HG03280 (cell line): ENCODE measurements around the gene TYW1B.
"Not testable (repeated sequence)": the region's sequence is repeated elsewhere in the genome, so short reads cannot be mapped to it uniquely, and the experiment has no call there.

Source experiments
- ATAC-seq: cut with Tn5 transposase; IDR thresholded peaks from one replicate; pipeline ENCODE4 v1.9.1; 2021; ENCODE audit warnings: mild to moderate bottlenecking, moderate library complexity; ENCODE audit not compliant: unreplicated experiment

The TYW1B gene

GRCh38 chr7:72632765-72633292, 195.2 kb downstream of the TYW1B start:
- ATAC-seq: not testable (repeated sequence)

DNA sequence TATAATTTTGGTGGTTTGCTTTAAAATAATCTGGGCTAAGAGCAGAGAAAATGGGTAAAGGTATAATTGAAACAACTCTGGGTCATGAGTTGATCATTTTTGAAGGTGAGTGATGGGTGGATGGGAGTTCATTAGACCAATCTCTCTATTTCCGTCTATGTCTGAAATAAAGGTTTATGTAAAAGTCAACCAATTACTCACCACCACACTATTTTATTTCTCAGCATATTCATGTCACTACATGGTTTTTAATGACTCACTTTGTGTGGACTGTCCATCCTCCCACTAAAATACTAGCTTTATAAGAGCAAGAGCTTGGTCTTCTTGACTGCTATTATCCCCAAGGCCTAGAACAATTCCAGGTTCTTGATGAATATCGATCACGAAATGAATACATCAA, 199.6 kb downstream of the TYW1B start:
- ATAC-seq: not testable (repeated sequence)

DNA sequence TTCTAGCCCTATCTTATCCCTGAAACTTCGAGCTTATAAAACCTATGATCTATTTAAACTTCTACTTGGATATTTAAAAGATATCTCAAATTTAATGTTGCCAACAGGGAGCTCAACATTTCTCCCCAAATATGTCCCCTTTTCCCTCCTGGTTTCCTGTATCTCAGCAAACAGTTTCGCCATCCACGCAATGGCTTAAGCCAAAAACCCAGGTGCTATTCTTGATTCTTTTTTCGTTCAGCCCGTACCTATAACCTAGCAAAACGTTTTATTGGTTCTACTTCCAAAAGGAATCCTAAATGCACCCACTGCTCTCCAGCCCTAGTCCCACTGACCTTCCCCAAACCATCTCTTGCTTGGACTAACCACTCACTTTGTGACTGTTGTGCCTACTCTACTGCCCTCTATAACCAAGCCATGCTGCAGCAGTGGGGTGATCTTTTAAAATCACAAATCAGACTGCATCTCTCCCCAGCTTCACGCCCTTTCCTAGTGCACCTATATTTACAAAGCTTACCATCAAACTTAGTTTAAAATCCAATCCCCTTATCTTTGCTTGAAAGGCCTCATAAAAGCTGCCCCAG, 201.5 kb downstream of the TYW1B start:
- peak; percentile 34 for ATAC-seq

GRCh38 chr7:72625721-72626423, 202.1 kb downstream of the TYW1B start:
- peak; percentile 92 for ATAC-seq

DNA sequence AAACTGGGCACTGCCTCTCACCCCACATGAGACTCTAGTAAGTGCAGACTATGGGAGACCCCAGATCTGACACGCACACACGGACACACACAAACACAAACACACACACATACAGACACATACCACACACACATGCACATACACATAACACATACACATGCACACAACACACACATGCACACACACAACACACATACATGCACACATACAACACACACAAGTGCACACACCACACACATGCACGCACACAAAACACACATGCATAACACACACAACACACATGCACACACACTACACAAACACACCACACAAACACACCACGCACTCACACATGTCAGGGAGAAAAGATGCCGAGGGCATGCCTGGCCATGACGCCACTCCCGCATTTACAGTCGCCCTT, 205.5 kb downstream of the TYW1B start:
- no peak for ATAC-seq

DNA sequence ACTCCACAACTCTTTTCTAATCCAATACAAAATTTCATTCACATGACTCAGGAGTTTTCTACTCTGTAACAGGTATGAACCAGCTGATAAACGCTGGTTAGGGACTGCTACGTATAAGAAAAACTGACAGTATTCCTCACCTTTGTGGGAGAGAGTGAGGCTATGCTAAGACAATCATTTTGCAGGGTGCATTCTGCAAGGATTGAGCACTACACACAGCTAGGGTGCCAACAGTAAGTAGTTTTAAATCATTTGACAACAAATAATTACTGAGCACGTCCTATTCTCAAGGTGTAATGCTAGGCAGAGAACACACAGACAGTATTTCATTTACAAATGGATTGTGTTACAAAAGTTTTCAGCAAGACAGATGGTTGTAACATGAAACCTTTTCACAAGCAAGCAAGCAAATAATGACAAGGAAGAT, 206.2 kb downstream of the TYW1B start:
- not testable (repeated sequence) for ATAC-seq

DNA sequence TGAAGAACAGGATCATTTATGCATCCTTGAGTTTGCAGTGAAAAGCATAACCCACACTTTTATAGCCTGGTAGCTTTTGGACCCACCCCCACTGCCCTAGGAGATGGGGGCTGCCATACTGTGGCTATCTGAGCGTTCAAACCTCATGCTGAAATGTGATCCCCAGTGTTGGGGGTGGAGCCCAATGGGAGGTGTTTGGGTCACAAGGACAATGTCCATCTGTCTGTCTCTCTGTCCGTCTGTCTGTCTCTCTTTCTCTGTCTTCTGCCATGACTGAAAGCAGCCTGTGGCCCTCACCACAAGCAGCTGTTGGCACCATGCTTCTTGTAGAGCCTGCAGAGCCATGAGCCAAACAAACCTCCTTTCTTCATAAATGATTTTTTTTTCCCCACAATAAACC, 207.1 kb downstream of the TYW1B start:
- not testable (repeated sequence) for ATAC-seq

GRCh38 chr7:72618435-72619180, 209.4 kb downstream of the TYW1B start:
- not testable (repeated sequence) for ATAC-seq

DNA sequence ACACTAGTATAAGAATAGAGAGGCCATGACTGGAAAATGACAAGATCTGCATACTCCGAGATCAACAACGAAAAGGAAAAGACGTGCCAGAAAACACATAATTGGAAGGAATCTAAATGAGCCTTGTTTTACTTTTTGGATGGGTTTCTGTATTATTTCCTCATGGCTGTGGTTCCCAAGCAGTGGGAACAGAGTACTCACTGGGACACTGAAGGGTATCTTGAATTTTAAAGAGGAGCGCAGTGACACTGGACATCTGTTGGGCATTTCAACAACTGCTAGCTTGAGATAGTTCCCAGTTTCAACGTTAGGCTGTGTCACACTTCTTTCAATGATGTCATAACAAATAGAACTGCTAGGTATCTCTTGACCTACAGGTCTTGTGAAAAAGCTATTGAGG, 218.2 kb downstream of the TYW1B start:
- ATAC-seq: not testable (repeated sequence)

DNA sequence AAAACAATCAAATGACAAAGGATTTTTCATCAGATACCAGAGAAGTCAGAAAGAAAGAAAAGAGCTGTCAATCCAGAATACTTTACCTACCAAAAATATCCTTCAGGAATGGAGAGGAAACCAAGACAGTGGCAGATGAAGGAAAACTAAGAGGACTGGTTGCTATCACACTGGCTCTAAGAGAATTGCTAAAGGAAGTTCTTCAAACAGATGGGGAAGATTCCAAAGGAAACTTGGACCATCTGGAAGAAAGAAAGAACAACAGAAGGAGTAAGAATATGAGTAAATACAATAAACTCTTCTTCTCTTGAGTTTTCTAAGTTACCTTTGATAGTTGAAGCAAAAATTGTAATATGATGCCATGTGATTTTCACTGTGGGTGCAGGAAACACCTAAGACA, 220.0 kb downstream of the TYW1B start:
- ATAC-seq: not testable (repeated sequence)

- not testable (repeated sequence) for ATAC-seq
Observed at GRCh38 chr7:72605863-72606431, 222.1 kb downstream of the TYW1B start.

DNA sequence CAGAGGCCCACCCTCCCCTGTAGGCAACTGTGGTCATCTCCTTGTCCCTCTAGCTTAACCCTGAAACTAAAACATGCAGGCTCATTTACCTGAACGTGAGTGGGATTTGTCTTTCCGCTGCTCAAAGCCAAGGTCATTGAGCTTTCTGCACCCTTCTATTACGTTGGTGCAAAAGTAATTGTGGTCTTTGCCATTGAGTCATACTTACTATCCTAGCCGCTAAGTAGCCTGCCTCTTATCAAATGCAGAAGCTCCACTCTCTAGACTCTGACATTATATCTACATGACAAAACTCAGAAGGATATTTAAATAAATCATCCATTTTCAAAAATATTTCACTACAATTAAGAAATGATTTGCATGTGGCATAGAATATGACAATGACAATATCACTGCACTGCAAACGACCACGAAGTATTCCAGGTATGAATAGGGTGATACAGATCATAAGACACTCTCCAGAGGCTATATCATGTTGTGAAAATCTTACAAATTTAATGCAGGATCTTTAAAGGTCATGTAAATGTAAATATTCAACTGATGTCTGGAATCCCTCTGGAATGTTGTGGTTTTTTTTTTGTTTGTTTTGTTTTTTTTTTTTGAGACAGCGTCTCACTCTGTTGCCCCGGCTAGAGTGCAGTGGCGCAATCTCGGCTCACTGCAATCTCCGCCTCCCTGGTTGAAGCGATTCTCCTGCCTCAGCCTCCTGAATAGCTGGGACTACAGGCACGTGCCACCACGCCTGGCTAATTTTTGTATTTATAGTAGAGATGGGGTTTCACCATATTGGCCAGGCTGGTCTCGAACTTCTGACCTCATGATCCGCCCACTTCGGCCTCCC, 223.0 kb downstream of the TYW1B start:
- not testable (repeated sequence) for ATAC-seq

GRCh38 chr7:72603476-72603875, 224.5 kb downstream of the TYW1B start:
- ATAC-seq: not testable (repeated sequence)

DNA sequence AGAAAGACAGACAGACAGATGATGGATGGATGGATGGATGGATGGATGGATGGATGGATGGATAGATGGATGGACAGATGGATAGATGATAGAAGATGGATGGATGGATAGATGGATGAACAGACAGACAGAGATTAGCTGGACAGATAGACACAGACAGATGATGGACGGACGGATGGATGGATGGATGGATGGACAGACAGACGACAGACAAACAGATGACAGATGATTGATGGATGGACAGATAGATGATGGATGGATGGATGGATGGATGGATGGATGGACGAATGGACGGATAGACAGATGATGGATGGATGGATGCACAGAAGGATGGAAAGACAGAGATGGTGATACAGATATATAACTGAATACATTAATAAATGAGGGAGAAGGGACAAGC, 224.9 kb downstream of the TYW1B start:
- no peak for ATAC-seq

DNA sequence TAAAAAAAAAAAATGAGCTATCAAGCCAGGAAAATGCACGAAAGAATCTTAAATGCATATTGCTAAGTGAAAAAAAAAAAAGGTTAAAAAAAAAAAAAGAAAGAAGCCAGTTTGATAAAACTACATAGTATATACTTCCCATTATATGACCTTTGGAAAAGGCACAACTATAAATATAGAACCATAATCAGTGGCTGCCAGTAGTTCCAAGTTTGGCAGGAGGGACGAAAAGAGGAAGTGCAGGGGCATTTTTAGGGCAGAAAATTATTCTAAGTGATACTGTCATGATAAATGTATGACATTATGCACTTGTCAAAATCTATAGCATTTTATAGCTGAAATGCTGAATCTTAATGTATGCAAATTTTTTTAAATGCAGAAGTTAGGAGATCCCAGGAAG, 226.3 kb downstream of the TYW1B start:
- not testable (repeated sequence) for ATAC-seq

DNA sequence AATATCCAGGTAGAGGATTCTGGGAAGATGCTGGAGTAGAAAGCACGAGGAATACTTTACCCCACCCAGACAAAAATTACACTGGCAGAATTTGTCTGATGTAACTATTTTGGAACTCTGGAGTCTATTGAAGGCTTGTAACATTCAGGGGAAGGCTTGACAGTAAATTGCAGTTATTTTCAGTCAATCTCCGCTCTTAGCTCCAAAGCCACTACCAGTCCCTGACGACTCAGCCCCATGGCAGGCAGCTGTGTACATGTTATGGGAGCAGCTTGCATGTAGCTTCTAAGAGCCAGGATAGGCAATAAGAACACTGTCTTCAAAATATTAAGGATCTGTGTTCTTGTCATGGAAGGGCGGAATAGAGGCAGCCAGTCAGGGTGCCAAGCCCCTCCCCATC, 238.0 kb downstream of the TYW1B start:
- ATAC-seq: not testable (repeated sequence)

- not testable (repeated sequence) for ATAC-seq
Observed at GRCh38 chr7:72587267-72587666, 240.7 kb downstream of the TYW1B start.

- ATAC-seq: not testable (repeated sequence)
Observed at GRCh38 chr7:72584576-72584975, 243.4 kb downstream of the TYW1B start.

GRCh38 chr7:72583620-72584361, 244.2 kb downstream of the TYW1B start:
- ATAC-seq: not testable (repeated sequence)
